Upper lobe of right lung (tissue), 1 donor: ENCODE data around the gene TMEM52. TPM values are rescaled to one million over a fixed set of nuclear protein-coding genes. Genes with fewer than 3 reads are reported as not detected.

Source experiments
- ATAC-seq: fragments of 200-7000 bp; cut with Tn5 transposase; one replicate; pipeline ENCODE4 v1.9.1; 2020; ENCODE audit warnings: mild to moderate bottlenecking, moderate library complexity
- DNase-seq: peaks from one replicate; pipeline ENCODE4 v3.0.0-alpha.2; 2020
- H3K27ac ChIP-seq: fragments of 200-600 bp; one replicate; pipeline ENCODE4 v1.8.0; 2022
- H3K27me3 ChIP-seq: fragments of 200-600 bp; one replicate; pipeline ENCODE4 v1.8.0; 2022; ENCODE audit warnings: mild to moderate bottlenecking
- H3K36me3 ChIP-seq: fragments of 200-600 bp; one replicate; pipeline ENCODE4 v1.8.0; 2022
- H3K4me1 ChIP-seq: fragments of 200-600 bp; one replicate; pipeline ENCODE4 v1.8.0; 2022
- H3K4me3 ChIP-seq: fragments of 200-600 bp; one replicate; pipeline ENCODE4 v1.8.0; 2022; ENCODE audit warnings: mild to moderate bottlenecking
- H3K9me3 ChIP-seq: fragments of 200-600 bp; one replicate; pipeline ENCODE4 v1.8.0; 2022
- CTCF ChIP-seq: fragments of 200-600 bp; IDR thresholded peaks from one replicate; pipeline ENCODE4 v1.8.0; 2022; ENCODE audit warnings: antibody characterized with exemption
- intact Hi-C: fragments of 100-400 bp; cut with DNase I; formaldehyde crosslinking; loops from one replicate; pipeline ENCODE4 v1.11.0; 2022
- total RNA-seq: library from RNA; stranded (reverse); fragmentation: NEBNext Ultra II Directional; extraction: Animal tissue kit (Norgen Biotek cat#: 25700); gene quantifications from one replicate; pipeline ENCODE4 v1.2.1, GENCODE V29; 2021
- donor health status: DM: no; HTN: yes; CAD: no; lungs with severe emphysema.

TMEM52 gene
- total RNA-seq, 1 donor from 2014 or later: 1.5 TPM

GRCh38 chr1:1924849-1925248 lies 5.8 kb upstream of the TMEM52 start:
- H3K27ac ChIP-seq: no peak overlapping the region
- no peak for DNase-seq
- H3K27me3 ChIP-seq: no peaks in the 10 kb centered on the region
- H3K9me3 ChIP-seq: no peaks in the 10 kb centered on the region
- intact Hi-C loops: no loop called here
- H3K4me1 ChIP-seq: no peaks in the 10 kb centered on the region
- H3K4me3 ChIP-seq: no peak overlapping the region
- no peak for ATAC-seq
- TF ChIP-seq CTCF: no peak
- H3K36me3 ChIP-seq: no peaks in the 10 kb centered on the region

GRCh38 chr1:1924386-1924785 lies 5.3 kb upstream of the TMEM52 start:
- Histone ChIP-seq H3K27me3 (no peaks in the 10 kb centered on the region), H3K4me3 (no peak overlapping the region), H3K9me3 (no peaks in the 10 kb centered on the region), H3K4me1 (no peaks in the 10 kb centered on the region), H3K36me3 (no peaks in the 10 kb centered on the region), H3K27ac (no peak overlapping the region)
- ATAC-seq (no peak), DNase-seq (no peak)
- intact Hi-C loops: no loop called here
- no peak for TF ChIP-seq CTCF

- Histone ChIP-seq H3K27me3 (no peaks in the 10 kb centered on the region), H3K4me3 (no peak overlapping the region), H3K27ac (no peak overlapping the region), H3K4me1 (peaks cover 7% of the 10 kb centered on the region), H3K36me3 (no peaks in the 10 kb centered on the region), H3K9me3 (no peaks in the 10 kb centered on the region)
- no peak for TF ChIP-seq CTCF
- DNase-seq: no peak
- no peak for ATAC-seq
- intact Hi-C loops: no loop called here
Observed at GRCh38 chr1:1922956-1923833, 4.1 kb upstream of the TMEM52 start.

GRCh38 chr1:1922702-1922955 lies 3.5 kb upstream of the TMEM52 start:
- intact Hi-C loops: no loop called here
- no peak overlapping the region for H3K4me3 ChIP-seq
- peaks cover 9% of the 10 kb centered on the region for H3K4me1 ChIP-seq
- H3K27me3 ChIP-seq: no peaks in the 10 kb centered on the region
- no peak for ATAC-seq
- TF ChIP-seq CTCF: no peak
- peak; percentile 66 for DNase-seq
- no peaks in the 10 kb centered on the region for H3K36me3 ChIP-seq
- no peak overlapping the region for H3K27ac ChIP-seq
- H3K9me3 ChIP-seq: no peaks in the 10 kb centered on the region

- Histone ChIP-seq H3K36me3 (no peaks in the 10 kb centered on the region), H3K27ac (no peak overlapping the region), H3K27me3 (no peaks in the 10 kb centered on the region), H3K4me1 (peaks cover 9% of the 10 kb centered on the region), H3K9me3 (no peaks in the 10 kb centered on the region), H3K4me3 (no peak overlapping the region)
- intact Hi-C loops: no loop called here
- ATAC-seq (no peak), DNase-seq (peak; percentile 62)
- TF ChIP-seq CTCF: no peak
Observed at GRCh38 chr1:1921901-1922701, 3.0 kb upstream of the TMEM52 start.
